NCI-H226 (cell line): ENCODE results near the gene KCNJ4.

Experiments
- DNase-seq: peaks from one replicate; pipeline ENCODE4 v3.0.0-alpha.2; 2015

KCNJ4 gene

GRCh38 chr22:38455076-38455529 is at the start of gene KCNJ4:
TSS of gene KCNJ4 (minus strand) at chr22:38455199. CDS start at chr22:38428132, 27,067 bp downstream.
- DNase-seq, result no peak

- no peak for DNase-seq
Observed at GRCh38 chr22:38503021-38503420, 48.0 kb upstream of the KCNJ4 start.

- DNase-seq, result no peak
Observed at GRCh38 chr22:38501797-38502672, 47.0 kb upstream of the KCNJ4 start.

- DNase-seq, result no peak
Observed at GRCh38 chr22:38497869-38498268, 42.9 kb upstream of the KCNJ4 start.

GRCh38 chr22:38494939-38495338 is 39.9 kb upstream of the KCNJ4 start:
- DNase-seq, result no peak

GRCh38 chr22:38494498-38494897 is 39.5 kb upstream of the KCNJ4 start:
- DNase-seq, result peak; percentile 2

GRCh38 chr22:38491707-38492348 is 36.8 kb upstream of the KCNJ4 start:
- no peak for DNase-seq

GRCh38 chr22:38490915-38491314 is 35.9 kb upstream of the KCNJ4 start:
- DNase-seq, result peak; percentile 36

GRCh38 chr22:38490475-38490874 is 35.5 kb upstream of the KCNJ4 start:
- DNase-seq, result no peak

GRCh38 chr22:38489561-38490145 is 34.7 kb upstream of the KCNJ4 start:
- no peak for DNase-seq

GRCh38 chr22:38489142-38489541 is 34.1 kb upstream of the KCNJ4 start:
- no peak for DNase-seq

GRCh38 chr22:38487946-38488345 is 32.9 kb upstream of the KCNJ4 start:
- DNase-seq, result no peak

GRCh38 chr22:38485783-38486182 is 30.8 kb upstream of the KCNJ4 start:
- DNase-seq, result no peak

- DNase-seq, result no peak
Observed at GRCh38 chr22:38484244-38484643, 29.2 kb upstream of the KCNJ4 start.

- no peak for DNase-seq
Observed at GRCh38 chr22:38482662-38483308, 27.8 kb upstream of the KCNJ4 start.

GRCh38 chr22:38481871-38482332 is 26.9 kb upstream of the KCNJ4 start:
- no peak for DNase-seq

- DNase-seq, result no peak
Observed at GRCh38 chr22:38481162-38481870, 26.3 kb upstream of the KCNJ4 start.

- DNase-seq, result no peak
Observed at GRCh38 chr22:38479096-38479837, 24.3 kb upstream of the KCNJ4 start.

GRCh38 chr22:38477585-38477984 is 22.6 kb upstream of the KCNJ4 start:
- DNase-seq, result no peak

GRCh38 chr22:38474003-38474607 is 19.1 kb upstream of the KCNJ4 start:
- DNase-seq, result no peak

- DNase-seq, result no peak
Observed at GRCh38 chr22:38471237-38471636, 16.2 kb upstream of the KCNJ4 start.
